Testis (tissue), 2 donors: ENCODE data around the gene MPG.

Experiments
- POLR2A ChIP-seq: fragments of 450-650 bp; IDR thresholded peaks from one replicate; pipeline ENCODE4 v1.6.1; 2017; ENCODE audit warnings: antibody characterized with exemption, mild to moderate bottlenecking, moderate library complexity
- TF ChIP-seq, protein P1 (sequence below), 3 experiments: fragments of 450-650 bp in 2 of 3; fragments of 200-600 bp in 1 of 3; sonication (generic) in 1 of 3; IDR thresholded peaks; one replicate each; pipeline ENCODE4 v1.5.1; 2016 to 2019; ENCODE audit warnings: antibody characterized with exemption in 3 of 3, mild to moderate bottlenecking in 2 of 3, moderate library complexity in 1 of 3

DNA sequence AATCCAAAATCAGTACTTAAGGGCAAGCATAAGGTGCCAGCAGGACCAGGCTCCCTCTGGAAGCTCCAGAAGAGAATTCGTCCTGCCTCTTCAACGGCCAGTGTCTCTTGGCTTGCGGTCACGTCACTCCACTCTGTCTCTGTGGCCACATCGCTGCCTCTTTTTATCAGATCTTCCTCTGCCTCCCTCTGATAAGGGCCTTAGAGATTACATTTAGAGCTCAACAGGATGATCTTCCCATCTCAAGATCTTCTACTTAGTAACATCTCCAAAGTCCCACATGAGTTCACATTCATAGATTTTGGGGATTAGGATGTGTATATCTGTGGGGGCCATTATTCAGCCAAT lies 16.9 kb downstream of the MPG start:
- TF ChIP-seq, protein P1, sequence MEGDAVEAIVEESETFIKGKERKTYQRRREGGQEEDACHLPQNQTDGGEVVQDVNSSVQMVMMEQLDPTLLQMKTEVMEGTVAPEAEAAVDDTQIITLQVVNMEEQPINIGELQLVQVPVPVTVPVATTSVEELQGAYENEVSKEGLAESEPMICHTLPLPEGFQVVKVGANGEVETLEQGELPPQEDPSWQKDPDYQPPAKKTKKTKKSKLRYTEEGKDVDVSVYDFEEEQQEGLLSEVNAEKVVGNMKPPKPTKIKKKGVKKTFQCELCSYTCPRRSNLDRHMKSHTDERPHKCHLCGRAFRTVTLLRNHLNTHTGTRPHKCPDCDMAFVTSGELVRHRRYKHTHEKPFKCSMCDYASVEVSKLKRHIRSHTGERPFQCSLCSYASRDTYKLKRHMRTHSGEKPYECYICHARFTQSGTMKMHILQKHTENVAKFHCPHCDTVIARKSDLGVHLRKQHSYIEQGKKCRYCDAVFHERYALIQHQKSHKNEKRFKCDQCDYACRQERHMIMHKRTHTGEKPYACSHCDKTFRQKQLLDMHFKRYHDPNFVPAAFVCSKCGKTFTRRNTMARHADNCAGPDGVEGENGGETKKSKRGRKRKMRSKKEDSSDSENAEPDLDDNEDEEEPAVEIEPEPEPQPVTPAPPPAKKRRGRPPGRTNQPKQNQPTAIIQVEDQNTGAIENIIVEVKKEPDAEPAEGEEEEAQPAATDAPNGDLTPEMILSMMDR (IDR thresholded peaks at IDR 0.05), result no peak
- TF ChIP-seq POLR2A, result no peak
